Ascending aorta (tissue), 2 donors: ENCODE measurements around the gene IGLL1. TPM values are rescaled to one million over a fixed set of nuclear protein-coding genes. Genes with fewer than 3 reads are reported as not detected.
"Not testable (repeated sequence)": the region's sequence is repeated elsewhere in the genome, so short reads cannot be mapped to it uniquely, and the experiment has no call there.

Source experiments
- DNase-seq, 2 donors: peaks; one replicate each; pipeline ENCODE4 v3.0.0-alpha.2; 2019; ENCODE audit warnings: low spot score in 2 of 2
- H3K27ac ChIP-seq, 2 donors: fragments of 200-600 bp; sonication (generic); one replicate each; pipeline ENCODE4 v1.5.1; 2016 to 2017; ENCODE audit warnings: mild to moderate bottlenecking in 1 of 2
- H3K27me3 ChIP-seq: fragments of 200-600 bp; sonication (generic); one replicate; pipeline ENCODE4 v1.5.1; 2017
- H3K36me3 ChIP-seq, 2 donors: fragments of 200-600 bp; sonication (generic); one replicate each; pipeline ENCODE4 v1.5.1; 2016
- H3K4me1 ChIP-seq, 2 donors: fragments of 200-600 bp; sonication (generic); one replicate each; pipeline ENCODE4 v1.5.1; 2016 to 2017; ENCODE audit warnings: mild to moderate bottlenecking in 1 of 2
- H3K4me3 ChIP-seq, 2 donors: fragments of 200-600 bp; sonication (generic); one replicate each; pipeline ENCODE4 v1.5.1; 2016 to 2017; ENCODE audit warnings: mild to moderate bottlenecking in 1 of 2
- H3K9me3 ChIP-seq, 2 donors: fragments of 200-600 bp; sonication (generic); one replicate each; pipeline ENCODE4 v1.5.1; 2016
- intact Hi-C: fragments of 100-400 bp; cut with DNase I; formaldehyde crosslinking; loops from one replicate; pipeline ENCODE4 v1.15.1; 2023
- total RNA-seq: library from RNA; depleted of rRNA; stranded (reverse); fragments of >200 nt; gene quantifications from one replicate; pipeline ENCODE4 v1.1.0, GENCODE V29; 2016
- TF ChIP-seq, protein P1 (sequence below), 3 experiments: fragments of 200-600 bp in 2 of 3; fragments of 450-650 bp in 1 of 3; sonication (generic) in 2 of 3; IDR thresholded peaks; one replicate each; pipeline ENCODE4 v1.5.1; 2016 to 2019; ENCODE audit warnings: antibody characterized with exemption in 3 of 3, mild to moderate bottlenecking in 1 of 3, moderate library complexity in 1 of 3

Gene IGLL1
- total RNA-seq, 1 donor from 2014 or later: not detected

DNA sequence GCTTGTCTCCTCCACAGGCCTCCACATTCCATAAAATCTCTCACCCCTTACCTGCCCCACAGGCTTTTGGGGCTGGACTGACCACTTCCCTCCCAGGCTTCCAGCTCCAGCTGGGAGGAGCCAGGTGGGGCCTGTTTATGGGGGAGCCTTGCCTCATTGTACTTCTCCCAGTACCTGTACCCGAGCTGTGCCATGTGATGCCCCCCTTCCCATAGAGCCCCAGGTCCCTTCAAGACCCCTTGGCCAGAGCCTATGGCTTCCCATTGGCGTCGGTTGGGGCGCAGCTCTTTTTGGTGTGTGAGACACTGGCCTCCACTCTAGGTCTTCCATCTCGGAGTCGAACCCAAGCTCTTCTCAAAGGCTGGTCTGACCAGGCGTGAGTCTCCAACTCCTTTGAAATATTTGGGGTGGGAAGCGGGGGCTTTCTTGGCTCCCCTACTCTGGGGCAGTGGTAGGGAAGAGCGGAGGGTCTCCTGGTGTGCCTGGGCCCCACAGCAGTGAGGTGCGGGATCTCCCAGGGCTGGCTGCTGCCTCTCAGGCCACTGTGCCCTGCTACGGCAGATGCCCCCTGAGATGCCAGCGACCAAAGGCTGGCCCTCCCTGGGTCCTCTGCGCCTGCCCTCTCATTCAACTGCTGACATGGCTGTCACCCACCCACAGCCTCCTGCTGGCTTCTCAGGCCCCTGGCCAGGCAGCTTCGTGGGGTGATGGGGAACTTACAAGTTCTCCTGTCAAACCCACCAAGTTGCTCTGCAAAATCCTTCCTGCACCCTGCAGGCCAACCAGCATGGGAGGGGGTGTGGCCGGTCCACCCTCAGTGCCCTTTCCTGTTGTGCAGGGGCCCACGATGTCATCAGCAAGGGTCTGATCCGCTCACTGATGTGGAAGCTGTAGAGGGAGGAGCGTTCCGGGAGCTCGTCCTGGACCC, 26.4 kb upstream of the IGLL1 start:
- TF ChIP-seq, protein P1, sequence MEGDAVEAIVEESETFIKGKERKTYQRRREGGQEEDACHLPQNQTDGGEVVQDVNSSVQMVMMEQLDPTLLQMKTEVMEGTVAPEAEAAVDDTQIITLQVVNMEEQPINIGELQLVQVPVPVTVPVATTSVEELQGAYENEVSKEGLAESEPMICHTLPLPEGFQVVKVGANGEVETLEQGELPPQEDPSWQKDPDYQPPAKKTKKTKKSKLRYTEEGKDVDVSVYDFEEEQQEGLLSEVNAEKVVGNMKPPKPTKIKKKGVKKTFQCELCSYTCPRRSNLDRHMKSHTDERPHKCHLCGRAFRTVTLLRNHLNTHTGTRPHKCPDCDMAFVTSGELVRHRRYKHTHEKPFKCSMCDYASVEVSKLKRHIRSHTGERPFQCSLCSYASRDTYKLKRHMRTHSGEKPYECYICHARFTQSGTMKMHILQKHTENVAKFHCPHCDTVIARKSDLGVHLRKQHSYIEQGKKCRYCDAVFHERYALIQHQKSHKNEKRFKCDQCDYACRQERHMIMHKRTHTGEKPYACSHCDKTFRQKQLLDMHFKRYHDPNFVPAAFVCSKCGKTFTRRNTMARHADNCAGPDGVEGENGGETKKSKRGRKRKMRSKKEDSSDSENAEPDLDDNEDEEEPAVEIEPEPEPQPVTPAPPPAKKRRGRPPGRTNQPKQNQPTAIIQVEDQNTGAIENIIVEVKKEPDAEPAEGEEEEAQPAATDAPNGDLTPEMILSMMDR (IDR thresholded peaks at IDR 0.05): no peak
- H3K27me3 ChIP-seq: no peaks in the 10 kb centered on the region
- H3K4me1 ChIP-seq: no peaks in the 10 kb centered on the region
- no peak overlapping the region for H3K27ac ChIP-seq
- H3K9me3 ChIP-seq: no peaks in the 10 kb centered on the region
- DNase-seq: peak in 1 of 2 donors; percentile 62
- H3K36me3 ChIP-seq: no peaks in the 10 kb centered on the region
- no peak overlapping the region for H3K4me3 ChIP-seq
- intact Hi-C loops: no loop called here

DNA sequence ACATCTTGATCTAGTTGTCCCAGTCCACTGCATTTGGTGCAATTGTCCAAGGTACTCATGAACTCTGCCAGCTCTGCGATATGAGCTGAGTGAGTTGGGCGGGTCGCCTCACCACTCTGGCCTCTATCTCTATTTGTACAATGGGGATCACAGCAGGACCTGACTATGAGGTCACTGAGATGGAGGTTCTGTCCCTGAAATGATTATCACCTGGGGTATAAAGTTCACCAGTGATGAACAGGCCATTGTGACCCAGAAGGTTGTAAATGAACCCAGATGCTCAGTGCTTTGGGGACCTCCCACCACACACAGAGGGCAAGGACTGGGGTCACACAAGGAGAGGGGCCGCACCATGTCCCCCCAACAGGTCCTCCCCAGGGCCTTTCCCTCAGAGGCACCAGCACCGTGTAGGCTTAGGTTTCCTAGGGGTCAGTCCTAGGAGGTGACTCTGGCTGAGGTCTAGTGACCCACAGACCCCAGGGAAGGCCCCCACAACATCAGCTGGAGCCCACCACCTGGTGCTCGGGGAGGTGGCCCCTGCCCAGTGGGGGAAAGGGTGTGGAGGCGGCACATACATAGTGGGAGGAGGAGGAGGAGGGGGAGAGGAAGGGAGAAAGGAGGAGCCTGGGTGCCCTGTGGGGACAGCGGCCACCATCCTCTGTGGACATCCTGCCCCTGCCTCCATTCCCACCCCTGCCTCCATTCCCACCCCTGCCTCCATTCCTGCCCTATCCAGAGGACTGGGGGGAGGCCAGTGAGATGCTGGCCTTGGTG, 25.0 kb upstream of the IGLL1 start:
- DNase-seq: peak in 1 of 2 donors; percentile 45
- H3K4me3 ChIP-seq: no peak overlapping the region
- no peaks in the 10 kb centered on the region for H3K4me1 ChIP-seq
- no peaks in the 10 kb centered on the region for H3K36me3 ChIP-seq
- intact Hi-C loops: no loop called here
- no peaks in the 10 kb centered on the region for H3K27me3 ChIP-seq
- no peak overlapping the region for H3K27ac ChIP-seq
- TF ChIP-seq, protein P1 (IDR thresholded peaks at IDR 0.05): no peak
- H3K9me3 ChIP-seq: no peaks in the 10 kb centered on the region

DNA sequence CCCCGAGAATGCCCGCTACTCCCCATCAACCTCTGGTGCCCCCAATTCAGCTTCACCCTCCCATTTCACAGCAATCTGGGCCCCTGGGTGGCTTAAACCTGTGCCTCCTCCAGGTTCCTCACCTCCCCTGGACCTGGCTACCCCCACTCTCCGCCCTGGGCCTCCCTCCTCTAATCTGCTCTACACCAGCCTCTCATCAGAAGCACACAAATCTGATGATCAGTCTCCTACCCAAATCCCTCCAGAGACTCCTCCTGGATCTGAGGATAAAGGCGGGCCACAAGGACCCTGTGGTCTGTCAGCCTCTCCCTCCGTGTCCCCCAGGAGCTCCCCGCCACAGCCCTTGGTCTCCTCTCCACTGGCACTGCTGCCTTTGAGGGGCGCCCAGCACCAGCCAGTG, 23.2 kb upstream of the IGLL1 start:
- Histone ChIP-seq H3K4me3 (no peak overlapping the region), H3K4me1 (no peaks in the 10 kb centered on the region), H3K27me3 (no peaks in the 10 kb centered on the region), H3K27ac (no peak overlapping the region), H3K9me3 (no peaks in the 10 kb centered on the region), H3K36me3 (no peaks in the 10 kb centered on the region)
- intact Hi-C loops: no loop called here
- TF ChIP-seq, protein P1 (IDR thresholded peaks at IDR 0.05): no peak
- no peak for DNase-seq

DNA sequence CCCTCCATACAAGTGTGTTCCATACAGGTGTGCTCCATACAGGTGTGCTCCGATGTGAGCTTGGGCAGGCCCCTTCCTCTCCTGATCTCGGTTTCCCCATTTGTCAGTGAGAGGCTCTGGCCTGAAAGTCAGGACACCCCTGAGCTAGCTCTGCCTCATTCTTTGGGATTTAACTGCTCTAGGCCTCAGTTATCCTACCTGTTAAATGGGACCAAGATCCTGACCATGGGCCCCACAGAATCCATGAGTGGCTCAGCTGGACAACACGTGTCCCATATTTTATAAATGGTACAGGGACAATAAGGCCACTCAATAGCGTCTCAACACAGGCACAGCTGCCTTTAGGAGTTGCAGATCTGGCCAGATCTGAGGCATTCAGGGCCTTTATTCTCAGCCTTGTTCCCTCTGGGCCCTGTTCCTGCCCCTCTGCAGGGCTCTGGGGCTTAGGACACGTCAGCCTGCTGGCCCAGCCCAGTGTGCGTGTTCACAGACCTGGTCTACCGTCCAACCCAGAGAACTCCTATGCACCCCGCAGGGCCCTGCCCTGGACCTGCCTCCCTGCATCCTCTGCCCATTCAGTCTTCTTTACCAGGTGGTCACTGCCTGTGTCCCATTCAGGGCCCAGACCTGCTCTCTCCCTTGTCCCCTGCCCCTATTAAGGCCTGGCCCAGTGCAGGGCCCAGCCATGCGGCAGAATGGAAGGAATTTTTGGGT, 18.9 kb upstream of the IGLL1 start:
- H3K4me1 ChIP-seq: no peaks in the 10 kb centered on the region
- no peaks in the 10 kb centered on the region for H3K36me3 ChIP-seq
- no peak overlapping the region for H3K4me3 ChIP-seq
- DNase-seq: peak in 1 of 2 donors; percentile 33
- TF ChIP-seq, protein P1 (IDR thresholded peaks at IDR 0.05): no peak
- H3K27ac ChIP-seq: no peak overlapping the region
- H3K27me3 ChIP-seq: no peaks in the 10 kb centered on the region
- intact Hi-C loops: no loop called here
- no peaks in the 10 kb centered on the region for H3K9me3 ChIP-seq

DNA sequence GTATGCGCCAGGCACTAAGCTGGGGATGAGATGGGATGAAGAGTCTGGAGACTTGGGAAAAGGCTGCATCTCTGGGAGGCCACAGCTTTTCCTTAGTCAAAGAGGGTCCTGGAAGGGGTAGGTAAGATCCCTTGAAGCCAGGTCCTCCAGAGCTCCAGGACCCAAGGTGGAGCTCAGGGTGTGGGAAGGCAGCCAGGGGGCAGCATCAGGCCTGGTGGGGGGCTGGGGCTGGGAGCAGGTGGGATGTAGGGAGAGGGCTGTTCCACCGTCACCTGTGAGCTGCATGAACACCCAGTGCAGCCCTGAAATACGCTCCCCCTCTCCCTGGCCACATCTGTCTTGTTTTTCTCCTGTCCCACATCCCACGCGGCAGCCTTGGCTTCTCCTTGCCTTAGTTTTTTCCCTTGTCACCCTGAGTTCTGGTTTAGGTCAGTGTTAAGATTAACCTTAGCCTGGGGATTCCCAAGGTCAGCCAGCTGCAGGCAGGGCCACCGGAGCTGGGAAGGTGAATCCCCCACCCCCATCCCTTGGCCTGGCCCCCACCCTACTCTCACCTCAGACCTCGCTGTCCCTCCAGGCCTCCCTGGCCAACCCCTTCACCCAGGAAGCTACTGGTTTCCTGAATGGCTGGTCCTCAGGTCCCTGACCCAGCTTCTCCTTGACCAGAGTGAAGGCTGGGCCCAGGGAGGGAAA, 17.6 kb upstream of the IGLL1 start:
- H3K4me3 ChIP-seq, DNase-seq, H3K9me3 ChIP-seq, H3K4me1 ChIP-seq, H3K27me3 ChIP-seq, H3K36me3 ChIP-seq, intact Hi-C loops, H3K27ac ChIP-seq: not testable (repeated sequence)

DNA sequence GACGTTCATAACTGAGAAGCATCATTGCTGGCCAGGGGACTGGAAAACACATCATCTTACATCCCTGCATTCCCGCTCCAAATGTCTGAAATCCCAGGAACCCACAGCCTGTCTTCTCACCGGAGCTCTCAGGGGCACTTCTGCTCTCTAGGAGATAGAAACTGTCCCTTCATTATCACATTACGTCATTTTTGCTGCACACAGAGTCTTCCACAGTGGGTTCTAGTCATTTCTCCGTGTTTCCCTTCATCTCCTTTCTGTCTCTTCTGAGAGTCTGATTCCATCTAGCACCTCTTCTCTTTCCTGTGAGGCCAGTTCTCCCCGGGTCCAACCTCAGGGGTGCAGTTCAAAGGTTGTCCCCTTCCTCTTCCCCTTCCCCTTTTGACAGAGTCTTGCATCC, 15.8 kb upstream of the IGLL1 start:
- intact Hi-C loops, H3K4me3 ChIP-seq: not testable (repeated sequence)

More for the DNA sequence above, 15.8 kb upstream of the IGLL1 start:
- not testable (repeated sequence) for H3K27me3 ChIP-seq, DNase-seq, H3K27ac ChIP-seq, H3K9me3 ChIP-seq, H3K4me1 ChIP-seq, H3K36me3 ChIP-seq
